Measurements from ENCODE around the gene CCDC71L.

CCDC71L gene

GRCh38 chr7:106640368-106641141 is 20.4 kb downstream of the CCDC71L start:
- TF ChIP-seq CTCF (conservative IDR thresholded peaks at IDR 0.05): no peak
- no peak overlapping the region for H3K27ac ChIP-seq

- no peak for TF ChIP-seq CTCF (conservative IDR thresholded peaks at IDR 0.05)
- H3K27ac ChIP-seq: no peak overlapping the region
Observed at GRCh38 chr7:106639476-106640334, 21.3 kb downstream of the CCDC71L start.

GRCh38 chr7:106635411-106635810 is 25.5 kb downstream of the CCDC71L start:
- no peak overlapping the region for H3K27ac ChIP-seq
- TF ChIP-seq CTCF (conservative IDR thresholded peaks at IDR 0.05): no peak

- TF ChIP-seq CTCF (conservative IDR thresholded peaks at IDR 0.05): no peak
- H3K27ac ChIP-seq: no peak overlapping the region
Observed at GRCh38 chr7:106634958-106635357, 26.0 kb downstream of the CCDC71L start.

GRCh38 chr7:106630648-106631047 is 30.3 kb downstream of the CCDC71L start:
- TF ChIP-seq CTCF (conservative IDR thresholded peaks at IDR 0.05): no peak
- H3K27ac ChIP-seq: no peak overlapping the region

GRCh38 chr7:106629516-106629915 is 31.4 kb downstream of the CCDC71L start:
- TF ChIP-seq CTCF (conservative IDR thresholded peaks at IDR 0.05): no peak
- H3K27ac ChIP-seq: no peak overlapping the region

- H3K27ac ChIP-seq: peak overlapping the region; percentile 38
- no peak for TF ChIP-seq CTCF (conservative IDR thresholded peaks at IDR 0.05)
Observed at GRCh38 chr7:106626376-106627164, 34.4 kb downstream of the CCDC71L start.
